Endothelial cell of umbilical vein (primary cell): Measurements from ENCODE around the gene PAQR8. TPM values are rescaled to one million over a fixed set of nuclear protein-coding genes. Genes with fewer than 3 reads are reported as not detected.
A peak's percentile ranks its signal among the peaks of the same experiment; 100 is the strongest.

Experiments used
- BruUV-seq: library from RNA; stranded (reverse); fragments of 400-500 nt; replicated peaks from 2 replicates; lab custom pipeline; 2021; lab: Mats Ljungman, UMichigan
- CTCF ChIA-PET: fragments of 300-600, 350-600 bp; sonication (Branson Sonifier 250); formaldehyde crosslinking; loops from one replicate; lab custom pipeline; 2021; ENCODE audit warnings: antibody characterized with exemption, inconsistent platforms; lab: Charles Lee
- POLR2A ChIA-PET: fragments of 300-600, 350-600 bp; sonication (Branson Sonifier 250); formaldehyde crosslinking; loops from one replicate; lab custom pipeline; 2021; ENCODE audit warnings: antibody characterized with exemption, inconsistent platforms; lab: Charles Lee
- DNase-seq: peaks from one replicate; pipeline ENCODE4 v3.0.0-alpha.2; 2011; ENCODE audit warnings: low read depth, low spot score
- FAIRE-seq: peaks from 2 replicates; lab custom pipeline; 2011; peaks lifted over from hg19 to GRCh38; lab: Jason Lieb, UNC
- H2AFZ ChIP-seq: 2 replicates; pipeline ENCODE4 v1.6.0; 2012; ENCODE audit warnings: low read depth, low read length, control low read depth, inconsistent platforms
- H3K27ac ChIP-seq: 2 replicates; pipeline ENCODE4 v1.5.1; 2011; ENCODE audit warnings: low read depth, mild to moderate bottlenecking, control low read depth, low read length, moderate library complexity; ENCODE audit not compliant: insufficient read depth
- H3K27me3 ChIP-seq, 2 experiments: 2 replicates each; pipeline versions ENCODE4 v1.6.0 to v1.6.1; 2011; ENCODE audit warnings: low read length in 2 of 2, mixed read lengths in 1 of 2; ENCODE audit not compliant: control insufficient read depth in 2 of 2, insufficient read depth in 2 of 2
- H3K36me3 ChIP-seq, 2 experiments: 2 replicates in 1 of 2; 3 replicates in 1 of 2; pipeline ENCODE4 v1.5.1; 2011; ENCODE audit warnings: low read length in 2 of 2, mild to moderate bottlenecking in 1 of 2, moderate library complexity in 1 of 2; ENCODE audit not compliant: control insufficient read depth in 2 of 2, insufficient read depth in 2 of 2; ENCODE audit errors: extremely low read depth in 1 of 2
- H3K4me1 ChIP-seq: 3 replicates; pipeline ENCODE4 v1.5.1; 2011; ENCODE audit warnings: mild to moderate bottlenecking, low read length; ENCODE audit not compliant: control insufficient read depth, insufficient read depth; ENCODE audit errors: extremely low read depth
- H3K4me2 ChIP-seq: 2 replicates; pipeline ENCODE4 v1.6.1; 2011; ENCODE audit warnings: low read length, control low read depth, mixed read lengths; ENCODE audit not compliant: insufficient read depth
- H3K4me3 ChIP-seq, 3 experiments: fragments of 200-600 bp in 1 of 3; sonication (generic), shearing (Covaris generic) in 1 of 3; replicated peaks in 1 of 3; 2 replicates each; pipeline ENCODE4 v1.5.1; 2011 to 2016; ENCODE audit warnings: control low read depth in 3 of 3, low read length in 3 of 3, mild to moderate bottlenecking in 2 of 3, inconsistent platforms in 1 of 3, low read depth in 1 of 3, moderate library complexity in 1 of 3; ENCODE audit not compliant: insufficient read depth in 1 of 3
- H3K79me2 ChIP-seq: 2 replicates; pipeline ENCODE4 v1.6.0; 2012; ENCODE audit warnings: low read length, inconsistent platforms; ENCODE audit not compliant: control insufficient read depth, insufficient read depth
- H3K9ac ChIP-seq: replicated peaks from 2 replicates; pipeline ENCODE3; 2011; ENCODE audit warnings: low read length, control low read depth; ENCODE audit not compliant: insufficient read depth; ENCODE audit errors: extremely low read depth
- H3K9me1 ChIP-seq: replicated peaks from 3 replicates; pipeline ENCODE4 v1.6.0; 2011; ENCODE audit warnings: mild to moderate bottlenecking, low read length; ENCODE audit not compliant: control insufficient read depth, insufficient read depth; ENCODE audit errors: extremely low read depth
- H3K9me3 ChIP-seq: replicated peaks from 2 replicates; pipeline ENCODE4 v1.5.1; 2012; ENCODE audit warnings: low read length, inconsistent platforms; ENCODE audit not compliant: control insufficient read depth, insufficient read depth
- H4K20me1 ChIP-seq: replicated peaks from 2 replicates; pipeline ENCODE3; 2011; ENCODE audit warnings: mild to moderate bottlenecking, low read length; ENCODE audit not compliant: control insufficient read depth, insufficient read depth; ENCODE audit errors: extremely low read depth
- CTCF ChIP-seq, 2 donors: IDR thresholded peaks; 1 replicate in 1 of 2; 2 replicates in 1 of 2; pipeline ENCODE4 v1.5.1; 2011; ENCODE audit warnings: low read length in 2 of 2, mild to moderate bottlenecking in 2 of 2, moderate library complexity in 2 of 2, control low read depth in 1 of 2, inconsistent platforms in 1 of 2, low read depth in 1 of 2; ENCODE audit not compliant: insufficient read depth in 1 of 2; ENCODE audit errors: extremely low read depth in 1 of 2
- EZH2 ChIP-seq: IDR thresholded peaks from 2 replicates; pipeline ENCODE4 v1.6.1; 2012; ENCODE audit warnings: borderline replicate concordance, low read depth, mild to moderate bottlenecking, moderate library complexity, low read length, inconsistent platforms; ENCODE audit not compliant: severe bottlenecking
- FOS ChIP-seq: IDR thresholded peaks from 2 replicates; pipeline ENCODE4 v1.6.1; 2011; ENCODE audit warnings: mild to moderate bottlenecking, low read length, moderate library complexity, borderline replicate concordance; ENCODE audit not compliant: insufficient read depth
- GATA2 ChIP-seq: IDR thresholded peaks from 2 replicates; pipeline ENCODE4 v1.7.0; 2011; ENCODE audit warnings: low read depth, mild to moderate bottlenecking, moderate library complexity, mixed read lengths, low read length; ENCODE audit not compliant: insufficient read length, insufficient read depth
- JUN ChIP-seq: IDR thresholded peaks from 2 replicates; pipeline ENCODE4 v1.6.1; 2011; ENCODE audit warnings: borderline replicate concordance, low read depth; ENCODE audit not compliant: insufficient read length, insufficient read depth
- MAX ChIP-seq: IDR thresholded peaks from 2 replicates; pipeline ENCODE4 v1.6.1; 2011; ENCODE audit not compliant: insufficient read depth, insufficient read length
- MYC ChIP-seq: IDR thresholded peaks from one replicate; pipeline ENCODE4 v1.6.1; 2011; ENCODE audit warnings: mild to moderate bottlenecking, low read depth, low read length
- POLR2A ChIP-seq: IDR thresholded peaks from 2 replicates; pipeline ENCODE4 v1.6.1; 2012; ENCODE audit warnings: low read depth, mild to moderate bottlenecking, control low read depth, low read length
- POLR2AphosphoS5 ChIP-seq: IDR thresholded peaks from 2 replicates; pipeline ENCODE4 v1.6.1; 2012; ENCODE audit warnings: low read depth, mild to moderate bottlenecking, control low read depth, low read length, moderate library complexity; ENCODE audit not compliant: insufficient read depth
- dilution Hi-C: fragments of 300-500 bp; cut with MboI; formaldehyde crosslinking; loops from one replicate; pipeline ENCODE4 v1.15.0; 2019; ENCODE audit warnings: low sequenced_read_pairs; ENCODE audit not compliant: extremely low pct_ligation_motif_present
- intact Hi-C: fragments of 100-400 bp; cut with micrococcal nuclease; formaldehyde crosslinking; loops from one replicate; pipeline ENCODE4 v1.10.0; 2022
- polyA plus RNA-seq, 4 experiments: library from polyadenylated mRNA; depleted of rRNA in 3 of 4; stranded (reverse) in 3 of 4; unstranded in 1 of 4; fragments of >200 nt; gene quantifications; 2 replicates each; pipeline versions ENCODE4 v1.2.1 to v1.2.3, GENCODE V29; 2011 to 2012; ENCODE audit warnings: missing spikeins in 1 of 4
- total RNA-seq: library from RNA; stranded (reverse); gene quantifications from 2 replicates; pipeline ENCODE4 v1.2.3, GENCODE V29; 2021

The PAQR8 gene
- total and polyA plus RNA-seq, 2 donors (not counting 3 experiments of a cell fraction or from before 2014, with no cell fraction given): 4.3 to 6.0 TPM

GRCh38 chr6:52392944-52393343 lies 31.0 kb downstream of the PAQR8 start:
- Histone ChIP-seq H3K4me1 (peaks cover 20% of the 10 kb centered on the region), H3K4me2 (no peak overlapping the region), H3K9me3 (no peaks in the 10 kb centered on the region), H3K9ac (no peak overlapping the region), H3K27ac (no peak overlapping the region), H3K4me3 (no peak overlapping the region), H3K9me1 (no peaks in the 10 kb centered on the region), H4K20me1 (no peaks in the 10 kb centered on the region), H3K36me3 (no peaks in the 10 kb centered on the region), H2AFZ (no peak overlapping the region), H3K79me2 (no peaks in the 10 kb centered on the region), H3K27me3 (no peaks in the 10 kb centered on the region)
- ChIA-PET CTCF (interaction anchor here (0.8 to 3.7 kb wide), 2 partner anchors 30 to 121 kb away, joined by 3 to 17 read pairs; partner anchors contain the start of gene PAQR8), POLR2A (no interaction called here)
- no TSS peak for BruUV-seq
- no peak for DNase-seq
- no peak for FAIRE-seq
- dilution Hi-C loops: loop anchor here (25.0 kb wide), 2 partner anchors 106 to 269 kb away; partner anchors contain the start of genes MCM3 and TMEM14A
- intact Hi-C loops: loop anchor here (10.0 kb wide), 1 partner anchor 328 kb away; no protein-coding TSS in a partner anchor
- TF ChIP-seq FOS (peak; percentile 21), CTCF (IDR thresholded peaks at IDR 0.05; ENCODE audit: extremely low read depth in 1 of 2, insufficient read depth in 1 of 2, low read depth in 1 of 2, low read length in 2 of 2) (no peak)

- Histone ChIP-seq H2AFZ (no peak overlapping the region), H3K4me2 (no peak overlapping the region), H3K9me3 (no peaks in the 10 kb centered on the region), H3K4me1 (peaks cover 20% of the 10 kb centered on the region), H3K4me3 (no peak overlapping the region), H4K20me1 (no peaks in the 10 kb centered on the region), H3K36me3 (no peaks in the 10 kb centered on the region), H3K79me2 (no peaks in the 10 kb centered on the region), H3K27ac (no peak overlapping the region), H3K9ac (no peak overlapping the region), H3K9me1 (no peaks in the 10 kb centered on the region), H3K27me3 (no peaks in the 10 kb centered on the region)
- dilution Hi-C loops (loop anchor here (25.0 kb wide), 2 partner anchors 106 to 269 kb away; partner anchors contain the start of genes MCM3 and TMEM14A), intact Hi-C loops (loop anchor here (10.0 kb wide), 1 partner anchor 329 kb away; no protein-coding TSS in a partner anchor)
- POLR2A ChIA-PET: no interaction called here
- FAIRE-seq (no peak), DNase-seq (no peak)
- CTCF ChIA-PET: no interaction called here
- no peak for TF ChIP-seq POLR2A
- no peak for TF ChIP-seq MYC
- TF ChIP-seq JUN: no peak
- no peak for TF ChIP-seq MAX
- TF ChIP-seq GATA2: no peak
- TF ChIP-seq CTCF (IDR thresholded peaks at IDR 0.05; ENCODE audit: extremely low read depth in 1 of 2, insufficient read depth in 1 of 2, low read depth in 1 of 2, low read length in 2 of 2): no peak
- no peak for TF ChIP-seq FOS
- TF ChIP-seq EZH2: no peak
- no peak for TF ChIP-seq POLR2AphosphoS5
- BruUV-seq: no TSS peak
Observed at GRCh38 chr6:52393780-52394179, 31.8 kb downstream of the PAQR8 start.
